ENCODE results near the gene IDI2.
"Not testable (repeated sequence)": the region's sequence is repeated elsewhere in the genome, so short reads cannot be mapped to it uniquely, and the experiment has no call there.

The IDI2 gene

DNA sequence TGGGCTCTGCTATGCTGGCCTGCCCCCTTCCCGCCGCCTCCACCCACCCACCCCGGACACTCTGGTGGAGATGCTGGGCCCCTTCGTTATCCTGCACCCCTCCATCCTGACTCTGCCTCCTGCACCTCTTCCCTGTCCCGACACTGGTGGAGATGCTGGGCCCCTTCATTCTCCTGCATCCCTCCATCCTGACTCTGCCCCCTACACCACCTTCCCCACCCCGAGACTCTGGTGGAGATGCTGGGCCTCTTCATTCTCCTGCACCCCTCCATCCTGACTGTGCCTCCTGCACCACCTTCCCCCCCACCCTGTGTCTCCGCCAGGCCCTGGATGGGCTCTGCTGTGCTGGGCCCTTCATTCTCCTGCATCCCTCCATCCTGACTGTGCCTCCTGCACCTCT is 15.0 kb downstream of the IDI2 start:
- Histone ChIP-seq H3K9me3 (ENCODE audit: control insufficient read depth, low read length) (no peaks in the 10 kb centered on the region), H3K4me1 (ENCODE audit: control insufficient read depth, insufficient read depth, low read length) (no peaks in the 10 kb centered on the region), H3K4me3 (ENCODE audit: insufficient read depth, low read depth, low read length) (no peak overlapping the region), H3K36me3 (ENCODE audit: control insufficient read depth, insufficient read depth, low read length) (peaks cover 59% of the 10 kb centered on the region), H3K27ac (ENCODE audit: insufficient read depth, low read depth, low read length, poor library complexity, severe bottlenecking) (no peak overlapping the region), H3K27me3 (ENCODE audit: control insufficient read depth, insufficient read depth, low read length, poor library complexity, severe bottlenecking) (no peaks in the 10 kb centered on the region)
- WGBS, 2 experiments = 89 to 90% methylated on average over 7 of the region's 7 CpGs

DNA sequence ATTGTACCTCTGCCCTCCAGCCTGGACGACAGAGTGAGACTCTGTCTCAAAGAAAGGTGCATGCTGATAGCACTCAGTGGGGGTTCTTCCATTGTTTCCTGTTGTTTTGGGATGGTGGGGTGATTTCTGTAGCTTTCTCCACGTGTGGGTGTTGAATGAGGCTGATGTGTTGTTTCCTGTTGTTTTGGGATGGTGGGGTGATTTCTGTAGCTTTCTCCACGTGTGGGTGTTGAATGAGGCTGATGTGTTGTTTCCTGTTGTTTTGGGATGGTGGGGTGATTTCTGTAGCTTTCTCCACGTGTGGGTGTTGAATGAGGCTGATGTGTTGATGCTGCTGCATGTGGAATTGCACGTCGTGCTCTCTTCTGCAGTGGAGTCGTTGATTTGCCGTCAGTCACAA is 15.7 kb downstream of the IDI2 start:
- not testable (repeated sequence) for H3K9me3 ChIP-seq (ENCODE audit: control insufficient read depth, low read length); H3K4me1 ChIP-seq (ENCODE audit: control insufficient read depth, insufficient read depth, low read length); H3K27me3 ChIP-seq (ENCODE audit: control insufficient read depth, insufficient read depth, low read length, poor library complexity, severe bottlenecking); H3K4me3 ChIP-seq (ENCODE audit: insufficient read depth, low read depth, low read length); H3K27ac ChIP-seq (ENCODE audit: insufficient read depth, low read depth, low read length, poor library complexity, severe bottlenecking)
- H3K36me3 ChIP-seq (ENCODE audit: control insufficient read depth, insufficient read depth, low read length) = peaks cover 61% of the 10 kb centered on the region
- 78 to 80% methylated on average over 7 of the region's 8 CpGs for WGBS, 2 experiments

GRCh38 chr10:1009071-1009494 is 16.6 kb downstream of the IDI2 start:
- H3K36me3 ChIP-seq (ENCODE audit: control insufficient read depth, insufficient read depth, low read length) = peaks cover 62% of the 10 kb centered on the region
- H3K27ac ChIP-seq (ENCODE audit: insufficient read depth, low read depth, low read length, poor library complexity, severe bottlenecking) = no peak overlapping the region
- no peaks in the 10 kb centered on the region for H3K9me3 ChIP-seq (ENCODE audit: control insufficient read depth, low read length)
- no peaks in the 10 kb centered on the region for H3K4me1 ChIP-seq (ENCODE audit: control insufficient read depth, insufficient read depth, low read length)
- H3K27me3 ChIP-seq (ENCODE audit: control insufficient read depth, insufficient read depth, low read length, poor library complexity, severe bottlenecking) = no peaks in the 10 kb centered on the region
- no peak overlapping the region for H3K4me3 ChIP-seq (ENCODE audit: insufficient read depth, low read depth, low read length)
- WGBS, 2 experiments = 96 to 97% methylated on average over 8 to 9 of the region's 9 CpGs

DNA sequence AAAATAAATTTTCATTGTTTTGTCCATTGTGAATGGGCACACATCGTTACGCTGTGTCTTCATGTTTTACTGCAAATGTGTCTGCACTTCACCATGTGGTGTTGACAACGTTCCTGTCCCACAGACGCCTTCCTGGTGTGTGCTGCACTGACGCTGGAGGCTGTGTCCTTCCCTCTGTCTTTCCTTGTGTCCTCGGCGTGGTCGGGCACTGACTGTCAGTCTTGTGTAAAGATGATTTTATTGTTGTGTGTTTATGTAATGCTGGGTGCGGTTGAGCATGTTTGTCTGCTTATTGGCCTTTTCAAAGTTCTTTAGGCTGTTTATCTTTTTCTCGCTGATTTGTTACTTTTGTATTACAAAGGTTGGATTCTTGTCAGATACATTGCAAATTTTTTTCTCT is 18.1 kb downstream of the IDI2 start:
- Histone ChIP-seq H3K27ac (ENCODE audit: insufficient read depth, low read depth, low read length, poor library complexity, severe bottlenecking) (no peak overlapping the region), H3K27me3 (ENCODE audit: control insufficient read depth, insufficient read depth, low read length, poor library complexity, severe bottlenecking) (no peaks in the 10 kb centered on the region), H3K36me3 (ENCODE audit: control insufficient read depth, insufficient read depth, low read length) (peaks cover 69% of the 10 kb centered on the region), H3K4me3 (ENCODE audit: insufficient read depth, low read depth, low read length) (no peak overlapping the region), H3K9me3 (ENCODE audit: control insufficient read depth, low read length) (no peaks in the 10 kb centered on the region), H3K4me1 (ENCODE audit: control insufficient read depth, insufficient read depth, low read length) (no peaks in the 10 kb centered on the region)
- 93 to 95% methylated on average over 10 of the region's 10 CpGs for WGBS, 2 experiments

DNA sequence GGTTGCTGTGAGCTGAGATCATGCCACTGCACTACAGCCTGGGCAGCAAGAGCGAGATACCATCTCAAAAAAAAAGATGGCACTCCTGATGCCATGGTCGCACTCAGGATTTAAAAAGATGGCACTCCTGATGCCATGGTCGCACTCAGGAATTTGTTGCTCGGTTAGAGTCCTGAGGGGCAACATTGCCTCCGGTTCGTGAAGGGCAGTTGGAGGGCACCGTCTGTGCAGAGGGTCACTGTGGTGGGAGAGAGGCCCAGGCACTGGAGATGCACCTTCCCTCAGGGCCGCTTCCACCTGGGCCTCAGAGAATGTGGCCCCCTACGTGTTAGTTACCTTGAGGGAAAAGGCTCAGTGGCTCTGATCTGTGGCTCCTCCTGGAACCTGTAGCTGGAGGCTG is 19.1 kb downstream of the IDI2 start:
- H3K4me3 ChIP-seq (ENCODE audit: insufficient read depth, low read depth, low read length) = no peak overlapping the region
- H3K27ac ChIP-seq (ENCODE audit: insufficient read depth, low read depth, low read length, poor library complexity, severe bottlenecking) = no peak overlapping the region
- H3K36me3 ChIP-seq (ENCODE audit: control insufficient read depth, insufficient read depth, low read length) = peaks cover 72% of the 10 kb centered on the region
- H3K9me3 ChIP-seq (ENCODE audit: control insufficient read depth, low read length) = no peaks in the 10 kb centered on the region
- no peaks in the 10 kb centered on the region for H3K4me1 ChIP-seq (ENCODE audit: control insufficient read depth, insufficient read depth, low read length)
- no peaks in the 10 kb centered on the region for H3K27me3 ChIP-seq (ENCODE audit: control insufficient read depth, insufficient read depth, low read length, poor library complexity, severe bottlenecking)
- 96% methylated on average over 9 of the region's 9 CpGs for WGBS, 2 experiments

DNA sequence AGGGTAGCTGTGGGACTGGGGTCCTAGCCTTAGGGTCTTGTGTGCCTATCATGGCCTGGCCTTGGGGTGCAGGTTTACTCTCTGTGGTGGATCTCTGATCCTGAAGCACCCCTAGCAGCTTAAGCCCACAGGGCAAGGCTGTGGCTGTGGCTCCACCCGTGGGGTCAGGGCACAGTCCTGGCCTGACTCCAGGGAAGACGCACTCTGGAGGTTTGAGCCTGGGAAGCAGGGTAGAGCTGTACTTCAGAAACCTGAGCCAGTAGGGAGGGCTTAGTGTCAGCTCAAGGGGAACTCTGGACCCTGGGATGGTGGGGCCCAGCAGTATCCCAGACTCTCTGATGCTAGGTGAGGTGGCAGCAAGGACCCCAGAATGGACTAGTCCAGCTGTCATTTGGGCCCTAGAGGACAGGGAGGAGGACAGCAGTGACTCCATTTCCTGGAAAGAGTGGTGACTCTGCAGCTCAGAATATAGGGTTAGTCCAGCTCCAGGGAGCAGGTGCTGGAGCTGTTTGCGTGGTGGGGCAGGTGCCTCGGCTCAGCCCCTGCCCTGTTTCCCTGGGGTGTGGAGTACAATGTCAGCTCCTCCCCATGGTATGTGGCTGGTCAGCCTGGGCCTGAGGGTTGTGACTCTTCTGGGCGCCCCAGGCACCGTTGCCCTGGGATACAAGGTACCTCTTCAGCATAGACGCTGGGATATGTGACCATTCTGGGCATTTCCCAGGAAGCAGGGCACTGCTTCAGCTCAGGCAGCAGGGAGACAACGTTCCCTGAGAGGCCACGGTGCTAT is 21.6 kb downstream of the IDI2 start:
- Histone ChIP-seq H3K36me3 (ENCODE audit: control insufficient read depth, insufficient read depth, low read length) (peaks cover 79% of the 10 kb centered on the region), H3K4me1 (ENCODE audit: control insufficient read depth, insufficient read depth, low read length) (no peaks in the 10 kb centered on the region), H3K27ac (ENCODE audit: insufficient read depth, low read depth, low read length, poor library complexity, severe bottlenecking) (no peak overlapping the region), H3K27me3 (ENCODE audit: control insufficient read depth, insufficient read depth, low read length, poor library complexity, severe bottlenecking) (no peaks in the 10 kb centered on the region), H3K9me3 (ENCODE audit: control insufficient read depth, low read length) (no peaks in the 10 kb centered on the region), H3K4me3 (ENCODE audit: insufficient read depth, low read depth, low read length) (no peak overlapping the region)
- WGBS, 2 experiments = 96 to 97% methylated on average over 9 of the region's 9 CpGs

DNA sequence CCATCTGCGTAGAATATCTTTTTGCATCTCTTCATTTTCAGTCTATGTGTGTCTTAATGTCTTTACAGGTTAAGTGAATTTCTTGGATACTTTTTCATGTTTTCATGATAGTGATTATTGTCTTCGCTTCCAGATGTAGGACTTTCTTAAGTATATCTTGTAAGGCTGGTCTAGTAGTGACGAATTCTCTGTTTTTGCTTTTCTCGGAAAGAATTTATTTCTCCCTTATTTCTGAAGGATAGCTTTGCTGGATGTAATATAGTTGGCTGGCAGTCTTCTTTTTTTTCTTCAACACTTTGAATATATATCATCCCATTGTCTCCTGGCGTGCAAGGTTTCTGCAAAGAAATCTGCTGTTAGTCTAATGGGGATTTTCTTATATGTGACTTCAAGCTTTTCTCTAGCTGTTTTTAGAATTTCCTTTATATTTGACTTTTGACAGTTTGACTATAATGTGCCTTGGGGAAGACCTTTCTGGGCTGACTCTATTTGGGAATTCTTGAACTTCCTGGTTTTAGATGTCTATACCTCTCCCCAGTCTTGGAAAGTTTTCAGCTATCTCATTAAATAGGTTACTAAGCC is 23.1 kb downstream of the IDI2 start:
- Histone ChIP-seq H3K4me3 (ENCODE audit: insufficient read depth, low read depth, low read length) (no peak overlapping the region), H3K9me3 (ENCODE audit: control insufficient read depth, low read length) (no peaks in the 10 kb centered on the region), H3K27me3 (ENCODE audit: control insufficient read depth, insufficient read depth, low read length, poor library complexity, severe bottlenecking) (no peaks in the 10 kb centered on the region), H3K27ac (ENCODE audit: insufficient read depth, low read depth, low read length, poor library complexity, severe bottlenecking) (no peak overlapping the region), H3K4me1 (ENCODE audit: control insufficient read depth, insufficient read depth, low read length) (no peaks in the 10 kb centered on the region), H3K36me3 (ENCODE audit: control insufficient read depth, insufficient read depth, low read length) (peaks cover 86% of the 10 kb centered on the region)
- whole genome bisulfite sequencing, 2 experiments = 92 to 97% methylated on average over 3 to 5 of the region's 5 CpGs

GRCh38 chr10:997266-998022 is 28.2 kb downstream of the IDI2 start:
- H3K36me3 ChIP-seq (ENCODE audit: control insufficient read depth, insufficient read depth, low read length) = peaks cover 71% of the 10 kb centered on the region
- WGBS, 2 experiments = 88 to 92% methylated on average over 17 to 19 of the region's 19 CpGs

DNA sequence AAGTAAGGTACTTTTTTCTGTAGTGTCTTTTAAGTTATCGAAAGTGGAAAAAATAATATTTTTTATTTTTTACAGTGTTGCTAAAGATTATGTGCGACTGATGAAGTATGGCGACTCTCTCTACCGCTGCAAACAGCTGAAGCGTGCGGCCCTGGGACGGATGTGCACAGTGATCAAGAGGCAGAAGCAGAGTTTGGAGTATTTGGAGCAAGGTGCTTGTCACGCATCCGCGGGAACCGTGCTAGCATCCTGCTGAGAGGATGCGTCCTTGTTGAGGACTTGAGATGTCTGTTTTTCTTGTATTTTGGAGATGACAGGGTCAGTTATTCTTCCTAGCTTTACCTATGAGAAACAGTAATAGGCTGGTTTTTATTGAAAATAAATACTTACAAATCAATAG is 29.6 kb downstream of the IDI2 start:
- Histone ChIP-seq H3K27ac (ENCODE audit: insufficient read depth, low read depth, low read length, poor library complexity, severe bottlenecking) (no peak overlapping the region), H3K9me3 (ENCODE audit: control insufficient read depth, low read length) (no peaks in the 10 kb centered on the region), H3K27me3 (ENCODE audit: control insufficient read depth, insufficient read depth, low read length, poor library complexity, severe bottlenecking) (no peaks in the 10 kb centered on the region), H3K36me3 (ENCODE audit: control insufficient read depth, insufficient read depth, low read length) (peaks cover 57% of the 10 kb centered on the region), H3K4me1 (ENCODE audit: control insufficient read depth, insufficient read depth, low read length) (no peaks in the 10 kb centered on the region), H3K4me3 (ENCODE audit: insufficient read depth, low read depth, low read length) (no peak overlapping the region)
- 98% methylated on average over 12 of the region's 12 CpGs for WGBS, 2 experiments

More at GRCh38 chr10:997266-998022, 28.2 kb downstream of the IDI2 start:
- Histone ChIP-seq H3K4me1 (ENCODE audit: control insufficient read depth, insufficient read depth, low read length) (no peaks in the 10 kb centered on the region), H3K4me3 (ENCODE audit: insufficient read depth, low read depth, low read length) (no peak overlapping the region), H3K27me3 (ENCODE audit: control insufficient read depth, insufficient read depth, low read length, poor library complexity, severe bottlenecking) (no peaks in the 10 kb centered on the region), H3K27ac (ENCODE audit: insufficient read depth, low read depth, low read length, poor library complexity, severe bottlenecking) (no peak overlapping the region), H3K9me3 (ENCODE audit: control insufficient read depth, low read length) (no peaks in the 10 kb centered on the region)

GRCh38 chr10:995559-995926 is 30.1 kb downstream of the IDI2 start:
- Histone ChIP-seq H3K4me3 (ENCODE audit: insufficient read depth, low read depth, low read length) (no peak overlapping the region), H3K27ac (ENCODE audit: insufficient read depth, low read depth, low read length, poor library complexity, severe bottlenecking) (no peak overlapping the region), H3K36me3 (ENCODE audit: control insufficient read depth, insufficient read depth, low read length) (peaks cover 52% of the 10 kb centered on the region), H3K4me1 (ENCODE audit: control insufficient read depth, insufficient read depth, low read length) (no peaks in the 10 kb centered on the region), H3K27me3 (ENCODE audit: control insufficient read depth, insufficient read depth, low read length, poor library complexity, severe bottlenecking) (no peaks in the 10 kb centered on the region), H3K9me3 (ENCODE audit: control insufficient read depth, low read length) (no peaks in the 10 kb centered on the region)
- WGBS, 2 experiments = 96 to 97% methylated on average over 7 of the region's 7 CpGs

All from ectodermal cell (in vitro differentiated cells).